ENCODE measurements around the gene RNLS.
A peak's percentile ranks its signal among the peaks of the same experiment; 100 is the strongest.

RNLS gene

GRCh38 chr10:88256886-88257285 is 326.2 kb downstream of the RNLS start:
- H3K4me3 ChIP-seq (ENCODE audit: low read length), result no peak overlapping the region
- DNase-seq (ENCODE audit: low read depth), result no peak
- no peak for TF ChIP-seq CTCF (conservative IDR thresholded peaks at IDR 0.05; ENCODE audit: low read length)

- no peak for TF ChIP-seq CTCF (conservative IDR thresholded peaks at IDR 0.05; ENCODE audit: low read length)
- H3K4me3 ChIP-seq (ENCODE audit: low read length), result no peak overlapping the region
- no peak for DNase-seq (ENCODE audit: low read depth)
Measured at GRCh38 chr10:88256013-88256680, 327.0 kb downstream of the RNLS start.

DNA sequence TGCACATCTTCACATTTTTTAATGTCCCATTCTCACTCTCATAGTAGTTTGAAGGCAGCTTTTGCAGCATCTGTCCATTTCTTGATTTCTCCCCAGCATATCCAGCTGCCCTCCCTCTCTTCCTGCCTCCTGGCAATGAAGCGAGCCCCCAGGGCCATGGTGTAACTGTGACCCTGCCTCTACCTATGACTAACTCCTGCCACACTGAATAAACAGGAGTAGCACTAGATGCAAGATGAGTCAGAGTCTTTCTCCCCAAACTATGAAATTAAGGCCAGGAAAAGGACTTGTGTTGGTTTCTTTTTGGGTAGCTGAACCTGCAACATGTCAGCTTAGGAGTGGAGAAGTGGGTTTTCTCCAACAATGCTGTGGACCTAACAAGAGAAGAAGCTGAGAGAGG is 329.0 kb downstream of the RNLS start:
- peak; percentile 63 for DNase-seq (ENCODE audit: low read depth)
- no peak for TF ChIP-seq CTCF (conservative IDR thresholded peaks at IDR 0.05; ENCODE audit: low read length)
- no peak overlapping the region for H3K4me3 ChIP-seq (ENCODE audit: low read length)

DNA sequence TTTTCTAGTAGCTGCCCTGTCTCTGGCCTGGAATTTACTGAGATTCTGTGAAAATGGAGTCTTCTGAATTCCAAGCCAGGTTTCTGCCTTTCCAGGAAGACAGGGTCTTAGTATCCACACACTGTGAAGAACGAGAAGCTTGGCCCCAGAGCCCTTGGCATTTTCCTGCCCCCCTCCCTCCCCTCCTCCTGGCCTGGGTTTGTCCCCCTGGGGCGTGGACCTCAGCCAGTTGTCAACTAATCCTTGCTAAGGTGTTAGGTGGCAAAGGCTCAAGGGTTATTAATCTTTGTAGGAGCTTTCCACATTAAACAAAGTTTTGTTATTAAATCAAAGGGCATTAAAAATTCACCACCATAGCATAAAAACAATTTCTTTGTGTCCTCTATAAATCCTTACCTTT is 329.5 kb downstream of the RNLS start:
- no peak for DNase-seq (ENCODE audit: low read depth)
- no peak for TF ChIP-seq CTCF (conservative IDR thresholded peaks at IDR 0.05; ENCODE audit: low read length)
- no peak overlapping the region for H3K4me3 ChIP-seq (ENCODE audit: low read length)

DNA sequence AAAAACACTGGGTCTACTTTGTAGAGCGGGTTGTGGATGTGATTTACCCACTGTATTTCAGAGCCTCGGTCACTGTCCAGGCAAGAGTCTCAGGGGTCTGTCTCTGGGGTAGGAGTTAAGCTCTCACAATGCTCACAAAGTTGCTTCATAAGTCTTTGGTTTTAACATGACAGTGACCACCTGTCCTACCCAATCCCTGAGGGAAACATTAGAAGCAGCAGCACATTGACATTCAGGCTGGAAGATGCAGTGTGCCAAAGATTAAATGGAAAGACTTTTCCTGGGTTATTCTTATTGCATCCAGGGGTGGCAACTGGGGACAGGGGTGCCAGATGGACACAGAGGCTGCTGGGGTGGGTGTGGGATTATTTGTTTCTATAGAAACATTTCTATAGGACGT is 330.0 kb downstream of the RNLS start:
- no peak overlapping the region for H3K4me3 ChIP-seq (ENCODE audit: low read length)
- DNase-seq (ENCODE audit: low read depth), result no peak
- TF ChIP-seq CTCF (conservative IDR thresholded peaks at IDR 0.05; ENCODE audit: low read length), result no peak

DNA sequence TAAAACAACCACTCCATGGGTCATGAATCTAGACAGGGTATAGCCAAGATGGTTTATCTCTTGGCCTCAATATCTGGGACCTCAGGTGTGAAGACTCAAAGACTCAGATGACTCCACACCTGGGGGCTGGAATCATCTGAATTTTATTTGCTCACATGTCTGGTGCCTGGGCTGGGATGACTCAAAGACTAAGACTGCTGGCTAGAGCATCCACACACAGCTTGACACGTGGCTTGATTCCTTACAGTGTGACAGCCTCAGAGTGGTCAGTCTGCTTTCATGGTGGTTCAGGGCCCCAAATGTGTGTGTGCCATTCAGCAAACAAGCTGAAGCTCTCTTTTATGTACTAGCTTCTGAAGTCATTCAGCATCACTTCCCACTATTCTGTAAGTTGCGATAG is 333.7 kb downstream of the RNLS start:
- no peak for DNase-seq (ENCODE audit: low read depth)
- H3K4me3 ChIP-seq (ENCODE audit: low read length), result no peak overlapping the region
- no peak for TF ChIP-seq CTCF (conservative IDR thresholded peaks at IDR 0.05; ENCODE audit: low read length)

GRCh38 chr10:88246675-88247074 is 336.4 kb downstream of the RNLS start:
- DNase-seq (ENCODE audit: low read depth), result no peak
- TF ChIP-seq CTCF (conservative IDR thresholded peaks at IDR 0.05; ENCODE audit: low read length), result no peak
- H3K4me3 ChIP-seq (ENCODE audit: low read length), result no peak overlapping the region
